Loucy (cell line): ENCODE data around the gene DNAJC17.

ENCODE experiments used
- H2AFZ ChIP-seq: fragments of 200-600 bp; sonication (generic); 2 replicates; pipeline ENCODE4 v1.6.0; 2016; ENCODE audit warnings: antibody characterized with exemption, mild to moderate bottlenecking, low read length, moderate library complexity
- H3F3A ChIP-seq: fragments of 200-600 bp; 2 replicates; pipeline ENCODE4 v1.6.0; 2016; ENCODE audit warnings: antibody characterized with exemption, low read depth, mild to moderate bottlenecking
- H3K27me3 ChIP-seq: fragments of 200-600 bp; sonication (generic); 2 replicates; pipeline ENCODE4 v1.6.1; 2014; ENCODE audit warnings: low read length, mild to moderate bottlenecking; ENCODE audit not compliant: insufficient read depth, poor library complexity, severe bottlenecking
- H3K36me3 ChIP-seq: fragments of 200-600 bp; sonication (generic); 2 replicates; pipeline ENCODE4 v1.6.1; 2016; ENCODE audit warnings: low read length; ENCODE audit not compliant: insufficient read depth
- H3K4me1 ChIP-seq: fragments of 200-600 bp; sonication (generic); 2 replicates; pipeline ENCODE4 v1.5.1; 2014; ENCODE audit warnings: low read length, mild to moderate bottlenecking; ENCODE audit not compliant: insufficient read depth, poor library complexity, severe bottlenecking
- H3K4me2 ChIP-seq: fragments of 200-600 bp; sonication (generic); 2 replicates; pipeline ENCODE4 v1.6.0; 2014; ENCODE audit warnings: antibody characterized with exemption, low read length, low read depth, mild to moderate bottlenecking; ENCODE audit not compliant: poor library complexity, severe bottlenecking
- H3K4me3 ChIP-seq: fragments of 200-600 bp; sonication (generic); 2 replicates; pipeline ENCODE4 v1.5.1; 2014; ENCODE audit warnings: low read length, mild to moderate bottlenecking, mixed read lengths; ENCODE audit not compliant: poor library complexity, severe bottlenecking
- H3K79me2 ChIP-seq: fragments of 200-600 bp; sonication (generic); 2 replicates; pipeline ENCODE4 v1.6.1; 2014; ENCODE audit warnings: low read length; ENCODE audit not compliant: insufficient read depth
- H3K9ac ChIP-seq: fragments of 200-600 bp; sonication (generic); 2 replicates; pipeline ENCODE4 v1.6.0; 2014; ENCODE audit warnings: mild to moderate bottlenecking, low read depth, low read length, moderate library complexity; ENCODE audit not compliant: poor library complexity, severe bottlenecking
- H3K9me2 ChIP-seq: fragments of 200-600 bp; sonication (generic); replicated peaks from 2 replicates; pipeline ENCODE4 v1.6.1; 2016; ENCODE audit warnings: low read depth, low read length, mixed read lengths
- H3K9me3 ChIP-seq: fragments of 200-600 bp; sonication (generic); 2 replicates; pipeline ENCODE4 v1.6.1; 2014; ENCODE audit warnings: mild to moderate bottlenecking, antibody characterized with exemption, low read length, low read depth; ENCODE audit not compliant: insufficient read depth
- H4K20me1 ChIP-seq: fragments of 200-600 bp; sonication (generic); 2 replicates; pipeline ENCODE4 v1.6.0; 2014; ENCODE audit warnings: antibody characterized with exemption, low read length, mild to moderate bottlenecking; ENCODE audit not compliant: insufficient read depth, poor library complexity, severe bottlenecking
- EZH2phosphoT487 ChIP-seq: fragments of 200-600 bp; IDR thresholded peaks from 2 replicates; pipeline ENCODE4 v1.6.1; 2018; ENCODE audit warnings: antibody characterized with exemption, mild to moderate bottlenecking, moderate library complexity, borderline replicate concordance
- TF ChIP-seq, protein P1 (sequence below): fragments of 200-600 bp; sonication (generic); conservative IDR thresholded peaks from 2 replicates; pipeline ENCODE4 v1.5.1; 2014; ENCODE audit warnings: mild to moderate bottlenecking, antibody characterized with exemption, low read length

The DNAJC17 gene

GRCh38 chr15:40775740-40776536 is 31.3 kb downstream of the DNAJC17 start:
- Histone ChIP-seq H3K4me2 (no peak overlapping the region), H3K4me1 (peaks cover 12% of the 10 kb centered on the region)

GRCh38 chr15:40775007-40775406 is 32.3 kb downstream of the DNAJC17 start:
- H3F3A ChIP-seq = peaks cover 3% of the 10 kb centered on the region; the same call in 1 of the 2 replicates
- H3K4me2 ChIP-seq = no peak overlapping the region
- H3K9me2 ChIP-seq = no peaks in the 10 kb centered on the region
- peaks cover 21% of the 10 kb centered on the region for H3K4me1 ChIP-seq
- H3K27me3 ChIP-seq = no peaks in the 10 kb centered on the region
- no peak overlapping the region for H3K9ac ChIP-seq
- H4K20me1 ChIP-seq = no peaks in the 10 kb centered on the region
- H2AFZ ChIP-seq = no peak overlapping the region
- H3K9me3 ChIP-seq = no peaks in the 10 kb centered on the region
- H3K79me2 ChIP-seq = no peaks in the 10 kb centered on the region
- H3K36me3 ChIP-seq = peaks cover 29% of the 10 kb centered on the region
- TF ChIP-seq, protein P1, sequence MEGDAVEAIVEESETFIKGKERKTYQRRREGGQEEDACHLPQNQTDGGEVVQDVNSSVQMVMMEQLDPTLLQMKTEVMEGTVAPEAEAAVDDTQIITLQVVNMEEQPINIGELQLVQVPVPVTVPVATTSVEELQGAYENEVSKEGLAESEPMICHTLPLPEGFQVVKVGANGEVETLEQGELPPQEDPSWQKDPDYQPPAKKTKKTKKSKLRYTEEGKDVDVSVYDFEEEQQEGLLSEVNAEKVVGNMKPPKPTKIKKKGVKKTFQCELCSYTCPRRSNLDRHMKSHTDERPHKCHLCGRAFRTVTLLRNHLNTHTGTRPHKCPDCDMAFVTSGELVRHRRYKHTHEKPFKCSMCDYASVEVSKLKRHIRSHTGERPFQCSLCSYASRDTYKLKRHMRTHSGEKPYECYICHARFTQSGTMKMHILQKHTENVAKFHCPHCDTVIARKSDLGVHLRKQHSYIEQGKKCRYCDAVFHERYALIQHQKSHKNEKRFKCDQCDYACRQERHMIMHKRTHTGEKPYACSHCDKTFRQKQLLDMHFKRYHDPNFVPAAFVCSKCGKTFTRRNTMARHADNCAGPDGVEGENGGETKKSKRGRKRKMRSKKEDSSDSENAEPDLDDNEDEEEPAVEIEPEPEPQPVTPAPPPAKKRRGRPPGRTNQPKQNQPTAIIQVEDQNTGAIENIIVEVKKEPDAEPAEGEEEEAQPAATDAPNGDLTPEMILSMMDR = no peak
- TF ChIP-seq EZH2phosphoT487 = no peak
- H3K4me3 ChIP-seq = no peak overlapping the region

More at GRCh38 chr15:40775740-40776536, 31.3 kb downstream of the DNAJC17 start:
- no peak overlapping the region for H2AFZ ChIP-seq
- H3F3A ChIP-seq = no peaks in the 10 kb centered on the region
- no peaks in the 10 kb centered on the region for H3K9me2 ChIP-seq
- H3K79me2 ChIP-seq = no peaks in the 10 kb centered on the region
- H3K9ac ChIP-seq = no peak overlapping the region
- no peaks in the 10 kb centered on the region for H3K27me3 ChIP-seq
- no peaks in the 10 kb centered on the region for H4K20me1 ChIP-seq
- H3K36me3 ChIP-seq = peaks cover 29% of the 10 kb centered on the region
- no peak overlapping the region for H3K4me3 ChIP-seq
- TF ChIP-seq, protein P1 = no peak
- TF ChIP-seq EZH2phosphoT487 = no peak
- no peaks in the 10 kb centered on the region for H3K9me3 ChIP-seq

DNA sequence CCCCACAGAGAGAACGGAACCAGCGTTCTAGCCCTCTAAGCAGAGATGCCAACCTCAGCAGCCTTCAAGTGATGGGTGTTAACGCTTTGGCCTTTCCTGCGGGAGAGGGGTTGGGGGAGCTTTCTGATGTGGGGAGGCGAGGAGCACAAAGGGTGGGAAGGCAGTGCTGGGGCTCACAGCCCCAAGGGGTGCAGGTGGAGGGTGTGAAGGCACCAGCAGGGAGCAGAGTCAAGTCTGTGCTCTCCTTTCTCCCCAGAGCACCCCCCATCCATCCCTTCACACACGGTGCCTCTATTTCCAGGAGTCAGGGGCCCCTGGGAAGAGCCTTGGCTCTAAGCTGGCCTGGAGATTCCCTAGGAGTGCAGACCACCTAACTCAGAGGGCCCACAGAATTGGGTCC is 33.4 kb downstream of the DNAJC17 start:
- TF ChIP-seq, protein P1 = no peak
- Histone ChIP-seq H3K9me2 (no peaks in the 10 kb centered on the region), H3K36me3 (peaks cover 23% of the 10 kb centered on the region)

More for the DNA sequence above, 33.4 kb downstream of the DNAJC17 start:
- Histone ChIP-seq H3K9me3 (no peaks in the 10 kb centered on the region), H3K9ac (no peak overlapping the region), H3F3A (peaks cover 13% of the 10 kb centered on the region), H3K4me1 (peaks cover 31% of the 10 kb centered on the region), H4K20me1 (no peaks in the 10 kb centered on the region), H3K79me2 (no peaks in the 10 kb centered on the region), H3K27me3 (no peaks in the 10 kb centered on the region), H3K4me2 (no peak overlapping the region), H2AFZ (no peak overlapping the region), H3K4me3 (no peak overlapping the region)
